ENCODE data around the gene DGKI.

DGKI gene

DNA sequence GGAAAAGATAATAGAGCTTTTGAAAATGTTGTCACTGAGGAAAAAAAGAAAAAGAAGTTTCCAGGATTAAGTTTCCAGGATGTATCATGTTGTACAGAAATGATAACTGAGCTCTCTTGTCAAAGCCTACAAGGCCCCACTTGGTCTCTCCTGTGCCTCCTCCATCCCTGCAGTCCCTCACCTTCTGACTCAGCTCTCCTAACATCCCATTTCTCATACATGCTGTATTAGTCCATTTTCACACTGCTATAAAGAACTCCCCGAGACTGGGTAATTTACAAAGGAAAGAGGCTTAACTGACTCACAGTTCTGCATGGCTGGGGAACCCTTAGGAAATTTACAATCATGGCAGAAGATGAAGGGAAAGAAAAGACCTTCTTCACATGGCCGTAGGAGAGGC lies 3.8 kb upstream of the DGKI start:
- Histone ChIP-seq H3K4me3 (ENCODE audit: low read depth, low read length) (no peak overlapping the region), H3K27ac (ENCODE audit: extremely low read depth, low read depth, low read length) (no peak overlapping the region), H3K4me1 (ENCODE audit: control insufficient read depth, insufficient read depth, low read length) (no peaks in the 10 kb centered on the region), H3K9me3 (ENCODE audit: control insufficient read depth, insufficient read depth, low read depth, low read length) (no peaks in the 10 kb centered on the region), H3K36me3 (ENCODE audit: control insufficient read depth in 2 of 2, insufficient read depth in 1 of 2, low read length in 2 of 2) (no peaks in the 10 kb centered on the region)
- CTCF ChIA-PET: interaction anchor here (1.7 kb wide), 1 partner anchor 194 kb away, joined by 5 read pairs; no protein-coding TSS in a partner anchor
- TF ChIP-seq MZF1 (tag by site-specific recombination; IDR thresholded peaks at IDR 0.05; ENCODE audit: borderline replicate concordance) (no peak), ZBTB17 (tag by site-specific recombination; IDR thresholded peaks at IDR 0.05) (no peak), ZBTB7A (tag by site-specific recombination; IDR thresholded peaks at IDR 0.05; ENCODE audit: low read depth) (no peak), MEIS1 (CRISPR knock-in tag; IDR thresholded peaks at IDR 0.05; ENCODE audit: borderline replicate concordance) (no peak), HOXA7 (CRISPR knock-in tag; IDR thresholded peaks at IDR 0.05; ENCODE audit: borderline replicate concordance) (no peak)
- POLR2A ChIA-PET: no interaction called here

DNA sequence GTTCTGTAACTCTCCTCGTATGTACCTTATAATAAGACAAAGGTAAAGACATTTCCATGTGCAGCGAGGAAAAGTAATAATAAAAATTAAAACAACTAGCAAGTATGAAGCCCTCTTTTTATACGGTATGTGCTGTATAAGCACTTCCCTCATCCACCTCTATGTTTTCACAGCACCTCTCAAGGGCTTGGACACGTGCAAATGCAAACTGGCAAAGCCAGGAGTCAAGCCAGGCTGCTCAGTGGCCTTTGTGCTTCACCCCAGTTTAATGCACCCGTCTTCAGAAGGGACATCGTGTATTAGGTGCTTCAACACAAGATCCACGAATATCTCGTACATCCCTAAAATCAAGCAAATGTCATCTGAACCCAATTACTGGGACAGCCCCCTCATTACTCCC lies 1.3 kb upstream of the DGKI start:
- POLR2A ChIA-PET: no interaction called here
- Histone ChIP-seq H3K36me3 (ENCODE audit: control insufficient read depth in 2 of 2, insufficient read depth in 1 of 2, low read length in 2 of 2) (no peaks in the 10 kb centered on the region), H3K4me3 (ENCODE audit: low read depth, low read length) (no peak overlapping the region), H3K27ac (ENCODE audit: extremely low read depth, low read depth, low read length) (no peak overlapping the region), H3K9me3 (ENCODE audit: control insufficient read depth, insufficient read depth, low read depth, low read length) (no peaks in the 10 kb centered on the region), H3K4me1 (ENCODE audit: control insufficient read depth, insufficient read depth, low read length) (no peaks in the 10 kb centered on the region)
- TF ChIP-seq SCRT1 (tag by site-specific recombination; IDR thresholded peaks at IDR 0.05; ENCODE audit: borderline replicate concordance) (no peak), ZBTB21 (tag by site-specific recombination; IDR thresholded peaks at IDR 0.05) (no peak), ZNF747 (tag by site-specific recombination; IDR thresholded peaks at IDR 0.05) (no peak), ZSCAN23 (tag by site-specific recombination; IDR thresholded peaks at IDR 0.05) (no peak), ZNF423 (tag by site-specific recombination; IDR thresholded peaks at IDR 0.05) (no peak), HOXA7 (CRISPR knock-in tag; IDR thresholded peaks at IDR 0.05; ENCODE audit: borderline replicate concordance) (no peak)
- TF ChIP-seq, protein P1, sequence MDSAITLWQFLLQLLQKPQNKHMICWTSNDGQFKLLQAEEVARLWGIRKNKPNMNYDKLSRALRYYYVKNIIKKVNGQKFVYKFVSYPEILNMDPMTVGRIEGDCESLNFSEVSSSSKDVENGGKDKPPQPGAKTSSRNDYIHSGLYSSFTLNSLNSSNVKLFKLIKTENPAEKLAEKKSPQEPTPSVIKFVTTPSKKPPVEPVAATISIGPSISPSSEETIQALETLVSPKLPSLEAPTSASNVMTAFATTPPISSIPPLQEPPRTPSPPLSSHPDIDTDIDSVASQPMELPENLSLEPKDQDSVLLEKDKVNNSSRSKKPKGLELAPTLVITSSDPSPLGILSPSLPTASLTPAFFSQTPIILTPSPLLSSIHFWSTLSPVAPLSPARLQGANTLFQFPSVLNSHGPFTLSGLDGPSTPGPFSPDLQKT (IDR thresholded peaks at IDR 0.05; ENCODE audit: borderline replicate concordance, low read depth, low read length): no peak
- CTCF ChIA-PET: no interaction called here

DNA sequence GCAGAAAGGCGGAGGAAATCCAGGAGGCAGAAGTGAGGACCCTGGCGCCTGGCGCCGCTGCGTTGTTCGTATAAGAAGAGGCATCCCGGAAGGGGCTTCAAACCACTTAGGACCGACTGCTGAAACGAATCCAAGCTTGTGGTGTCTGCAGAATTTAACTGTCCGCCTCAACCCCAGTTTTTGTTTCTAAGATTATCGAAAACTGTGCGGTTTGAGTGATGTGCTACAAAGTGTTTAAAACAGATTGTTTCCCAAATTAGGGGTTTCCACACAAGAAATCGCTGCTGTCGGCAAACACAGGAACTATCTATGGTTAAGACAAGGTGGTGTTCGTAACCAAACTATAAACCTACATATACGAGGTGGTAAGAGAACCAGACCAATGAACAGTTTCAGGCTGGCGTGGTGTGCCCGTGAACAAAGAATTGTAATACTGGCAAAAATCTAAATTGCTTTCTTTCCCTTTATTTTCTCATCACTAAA lies 835 bp upstream of the DGKI start:
- POLR2A ChIA-PET: no interaction called here
- CTCF ChIA-PET: no interaction called here
- Histone ChIP-seq H3K9me3 (ENCODE audit: control insufficient read depth, insufficient read depth, low read depth, low read length) (no peaks in the 10 kb centered on the region), H3K4me1 (ENCODE audit: control insufficient read depth, insufficient read depth, low read length) (no peaks in the 10 kb centered on the region), H3K4me3 (ENCODE audit: low read depth, low read length) (no peak overlapping the region), H3K27ac (ENCODE audit: extremely low read depth, low read depth, low read length) (no peak overlapping the region), H3K36me3 (ENCODE audit: control insufficient read depth in 2 of 2, insufficient read depth in 1 of 2, low read length in 2 of 2) (no peaks in the 10 kb centered on the region)
- TF ChIP-seq ZNF677 (tag by site-specific recombination; IDR thresholded peaks at IDR 0.05): no peak
- no peak for TF ChIP-seq TRIM28 (IDR thresholded peaks at IDR 0.05; ENCODE audit: borderline replicate concordance, low read length)
- TF ChIP-seq ZNF555 (tag by site-specific recombination; conservative IDR thresholded peaks at IDR 0.05): no peak
- TF ChIP-seq ZNF24 (tag by site-specific recombination; IDR thresholded peaks at IDR 0.05): no peak
- no peak for TF ChIP-seq ZNF626 (tag by site-specific recombination; IDR thresholded peaks at IDR 0.05)
- no peak for TF ChIP-seq ZNF140 (tag by site-specific recombination; IDR thresholded peaks at IDR 0.05)
- TF ChIP-seq ZNF629 (tag by site-specific recombination; IDR thresholded peaks at IDR 0.05): no peak
- TF ChIP-seq ZNF433 (tag by site-specific recombination; IDR thresholded peaks at IDR 0.05; ENCODE audit: low read depth): no peak
- TF ChIP-seq ZNF530 (tag by site-specific recombination; IDR thresholded peaks at IDR 0.05; ENCODE audit: low read depth): no peak
- TF ChIP-seq ZSCAN23 (tag by site-specific recombination; IDR thresholded peaks at IDR 0.05): no peak
- TF ChIP-seq MZF1 (tag by site-specific recombination; IDR thresholded peaks at IDR 0.05; ENCODE audit: borderline replicate concordance): no peak
- no peak for TF ChIP-seq ZFHX2 (tag by site-specific recombination; conservative IDR thresholded peaks at IDR 0.05)
- TF ChIP-seq ZNF514 (tag by site-specific recombination; IDR thresholded peaks at IDR 0.05): no peak
- no peak for TF ChIP-seq ZNF202 (tag by site-specific recombination; IDR thresholded peaks at IDR 0.05; ENCODE audit: borderline replicate concordance)
- TF ChIP-seq SCRT2 (tag by site-specific recombination; IDR thresholded peaks at IDR 0.05): no peak
- TF ChIP-seq ZNF335 (tag by site-specific recombination; conservative IDR thresholded peaks at IDR 0.05): no peak
- TF ChIP-seq RBAK (tag by site-specific recombination; IDR thresholded peaks at IDR 0.05): no peak
